ENCODE results near the gene SLC8A2.

- no peak for TF ChIP-seq POLR2A (IDR thresholded peaks at IDR 0.05; ENCODE audit: low read depth, low read length)
- no peak for TF ChIP-seq CTCF (conservative IDR thresholded peaks at IDR 0.05; ENCODE audit: low read depth, low read length)
- no peak for TF ChIP-seq NFE2L2 (IDR thresholded peaks at IDR 0.05; ENCODE audit: low read depth, low read length)
- no peak for TF ChIP-seq RAD21 (IDR thresholded peaks at IDR 0.05; ENCODE audit: low read length)
- TF ChIP-seq SMC3 (IDR thresholded peaks at IDR 0.05; ENCODE audit: low read depth, low read length), result no peak
Observed at GRCh38 chr19:47381121-47381520, 90.6 kb downstream of the SLC8A2 start.

All from IMR-90 (cell line).